Ramos (cell line): ENCODE results near the gene PI4KA.
"Not testable (repeated sequence)": the region's sequence is repeated elsewhere in the genome, so short reads cannot be mapped to it uniquely, and the experiment has no call there.

Experiments
- in situ Hi-C: fragments of 300-500 bp; cut with MboI; formaldehyde crosslinking; loops from one replicate; pipeline ENCODE4 v1.14.3; 2022; ENCODE audit warnings: low sequenced_read_pairs; ENCODE audit not compliant: unreplicated experiment

PI4KA gene

GRCh38 chr22:20703414-20703806 lies 155.2 kb downstream of the PI4KA start:
- in situ Hi-C loops = not testable (repeated sequence)

- in situ Hi-C loops = not testable (repeated sequence)
Observed at GRCh38 chr22:20702546-20703413, 155.8 kb downstream of the PI4KA start.

GRCh38 chr22:20702175-20702545 lies 156.5 kb downstream of the PI4KA start:
- in situ Hi-C loops = not testable (repeated sequence)

- in situ Hi-C loops = not testable (repeated sequence)
Observed at GRCh38 chr22:20701680-20702136, 156.9 kb downstream of the PI4KA start.

GRCh38 chr22:20700347-20700746 lies 158.3 kb downstream of the PI4KA start:
- in situ Hi-C loops = not testable (repeated sequence)

GRCh38 chr22:20699856-20700255 lies 158.8 kb downstream of the PI4KA start:
- in situ Hi-C loops = not testable (repeated sequence)

GRCh38 chr22:20697481-20698113 lies 161.0 kb downstream of the PI4KA start:
- in situ Hi-C loops = not testable (repeated sequence)

GRCh38 chr22:20696056-20696455 lies 162.6 kb downstream of the PI4KA start:
- in situ Hi-C loops = not testable (repeated sequence)

- in situ Hi-C loops = not testable (repeated sequence)
Observed at GRCh38 chr22:20695205-20695604, 163.4 kb downstream of the PI4KA start.

GRCh38 chr22:20694256-20694655 lies 164.4 kb downstream of the PI4KA start:
- in situ Hi-C loops = loop anchor here (5.0 kb wide), 1 partner anchor 92 kb away; no protein-coding TSS in a partner anchor

- in situ Hi-C loops = loop anchor here (5.0 kb wide), 1 partner anchor 91 kb away; no protein-coding TSS in a partner anchor
Observed at GRCh38 chr22:20692926-20693325, 165.7 kb downstream of the PI4KA start.

- in situ Hi-C loops = loop anchor here (5.0 kb wide), 1 partner anchor 88 kb away; no protein-coding TSS in a partner anchor
Observed at GRCh38 chr22:20690586-20691317, 167.9 kb downstream of the PI4KA start.

GRCh38 chr22:20687356-20688172 lies 171.0 kb downstream of the PI4KA start:
- in situ Hi-C loops = not testable (repeated sequence)

GRCh38 chr22:20685764-20686163 lies 172.8 kb downstream of the PI4KA start:
- in situ Hi-C loops = not testable (repeated sequence)

- in situ Hi-C loops = loop anchor here (10.0 kb wide), 1 partner anchor 64 kb away; no protein-coding TSS in a partner anchor
Observed at GRCh38 chr22:20678792-20679435, 179.7 kb downstream of the PI4KA start.

GRCh38 chr22:20677684-20678242 lies 180.8 kb downstream of the PI4KA start:
- in situ Hi-C loops = loop anchor here (10.0 kb wide), 1 partner anchor 63 kb away; no protein-coding TSS in a partner anchor

- in situ Hi-C loops = loop anchor here (10.0 kb wide), 1 partner anchor 61 kb away; no protein-coding TSS in a partner anchor
Observed at GRCh38 chr22:20675613-20676012, 183.0 kb downstream of the PI4KA start.

GRCh38 chr22:20674998-20675397 lies 183.6 kb downstream of the PI4KA start:
- in situ Hi-C loops = loop anchor here (10.0 kb wide), 1 partner anchor 60 kb away; no protein-coding TSS in a partner anchor
